GM23338 (cell line): ENCODE results near the gene CALR.
A peak's percentile ranks its signal among the peaks of the same experiment; 100 is the strongest.

ENCODE experiments used
- CREB1 ChIP-seq: fragments of 250-450 bp; sonication (Bioruptor Pico); IDR thresholded peaks from 2 replicates; pipeline ENCODE4 v1.5.0; 2020; ENCODE audit warnings: low read depth, mild to moderate bottlenecking, moderate library complexity
- CTCF ChIP-seq, 2 experiments: fragments of 200-600 bp in 1 of 2; sonication (generic) in 1 of 2; conservative IDR thresholded peaks; 2 replicates each; pipeline versions ENCODE4 v1.5.1 to v1.6.1; 2016 to 2017; ENCODE audit warnings: antibody characterized with exemption in 2 of 2, low read depth in 2 of 2, mild to moderate bottlenecking in 2 of 2, moderate library complexity in 1 of 2
- ETS1 ChIP-seq: IDR thresholded peaks from 2 replicates; pipeline ENCODE4 v1.6.1; 2016; ENCODE audit warnings: antibody characterized with exemption
- EZH2 ChIP-seq: fragments of 200-600 bp; sonication (generic); IDR thresholded peaks from one replicate; pipeline ENCODE4 v1.8.0; 2017; ENCODE audit warnings: antibody characterized with exemption, mild to moderate bottlenecking, low read depth; ENCODE audit not compliant: unreplicated experiment
- EZH2phosphoT487 ChIP-seq: fragments of 200-600 bp; sonication (generic); IDR thresholded peaks from one replicate; pipeline ENCODE4 v1.8.1; 2018; ENCODE audit warnings: antibody characterized with exemption; ENCODE audit not compliant: unreplicated experiment
- JUNB ChIP-seq: IDR thresholded peaks from one replicate; pipeline ENCODE4 v1.6.1; 2016; ENCODE audit warnings: antibody characterized with exemption; ENCODE audit not compliant: unreplicated experiment
- NANOG ChIP-seq: IDR thresholded peaks from 2 replicates; pipeline ENCODE4 v1.6.1; 2016; ENCODE audit warnings: antibody characterized with exemption, borderline replicate concordance
- POLR2AphosphoS5 ChIP-seq: IDR thresholded peaks from 2 replicates; pipeline ENCODE4 v1.6.1; 2016; ENCODE audit warnings: antibody characterized with exemption, low read depth
- REST ChIP-seq: IDR thresholded peaks from one replicate; pipeline ENCODE4 v1.6.1; 2018; ENCODE audit warnings: antibody characterized with exemption; ENCODE audit not compliant: unreplicated experiment
- STAT1 ChIP-seq: IDR thresholded peaks from one replicate; pipeline ENCODE4 v1.6.1; 2016; ENCODE audit warnings: antibody characterized with exemption; ENCODE audit not compliant: unreplicated experiment
- ZNF114 ChIP-seq: fragments of 250-450 bp; sonication (Bioruptor Pico); IDR thresholded peaks from 2 replicates; pipeline ENCODE4 v1.5.0; 2020; ENCODE audit warnings: mild to moderate bottlenecking, moderate library complexity
- ZNF331 ChIP-seq: fragments of 250-450 bp; sonication (Bioruptor Pico); IDR thresholded peaks from 2 replicates; pipeline ENCODE4 v1.5.0; 2020; ENCODE audit warnings: low read depth, mild to moderate bottlenecking, moderate library complexity

GRCh38 chr19:12937093-12937926 lies 1.1 kb upstream of the CALR start:
- TF ChIP-seq EZH2phosphoT487: no peak
- TF ChIP-seq CTCF (conservative IDR thresholded peaks at IDR 0.05; ENCODE audit: low read depth in 2 of 2): no peak
- no peak for TF ChIP-seq EZH2
- no peak; the same call in none of the 2 replicates for TF ChIP-seq POLR2AphosphoS5
- no peak for TF ChIP-seq ZNF331 (CRISPR knock-in tag)
- TF ChIP-seq JUNB: no peak
- TF ChIP-seq CREB1 (CRISPR knock-in tag): 0 out of 2 replicates have a peak, but pooled peaks have one; percentile 8
- TF ChIP-seq REST: no peak
- no peak for TF ChIP-seq NANOG
- no peak for TF ChIP-seq ZNF114 (CRISPR knock-in tag)
- TF ChIP-seq ETS1: no peak
- no peak for TF ChIP-seq STAT1
